Trophoblast cell (in vitro differentiated cells and primary cell): ENCODE results near the gene NDUFAF5.

Source experiments
- DNase-seq, 2 donors: peaks; one replicate each; pipeline ENCODE4 v3.0.0-alpha.2; 2016
- H2AFZ ChIP-seq: 2 replicates; pipeline ENCODE4 v1.6.1; 2013; ENCODE audit warnings: low read length, moderate library complexity, mild to moderate bottlenecking; ENCODE audit not compliant: insufficient read depth, poor library complexity
- H2AK5ac ChIP-seq: 2 replicates; pipeline ENCODE4 v1.6.1; 2013; ENCODE audit warnings: mild to moderate bottlenecking, low read length
- H2BK120ac ChIP-seq: 2 replicates; pipeline ENCODE4 v1.6.1; 2013; ENCODE audit warnings: low read length, mild to moderate bottlenecking, moderate library complexity; ENCODE audit not compliant: insufficient read depth, poor library complexity
- H2BK12ac ChIP-seq: 2 replicates; pipeline ENCODE4 v1.6.1; 2013; ENCODE audit warnings: mild to moderate bottlenecking, low read length, moderate library complexity
- H2BK5ac ChIP-seq: 2 replicates; pipeline ENCODE4 v1.6.1; 2013; ENCODE audit warnings: low read length, low read depth, moderate library complexity, mild to moderate bottlenecking; ENCODE audit not compliant: poor library complexity
- H3K14ac ChIP-seq: 2 replicates; pipeline ENCODE4 v1.6.1; 2013; ENCODE audit warnings: mild to moderate bottlenecking, low read length
- H3K18ac ChIP-seq: 2 replicates; pipeline ENCODE4 v1.6.1; 2013; ENCODE audit warnings: mild to moderate bottlenecking, low read length
- H3K23ac ChIP-seq: 2 replicates; pipeline ENCODE4 v1.6.1; 2013; ENCODE audit warnings: low read length
- H3K27ac ChIP-seq: 2 replicates; pipeline ENCODE4 v1.5.1; 2013; ENCODE audit warnings: low read depth, mild to moderate bottlenecking, inconsistent platforms, low read length, moderate library complexity
- H3K27me3 ChIP-seq: 2 replicates; pipeline ENCODE4 v1.6.1; 2013; ENCODE audit warnings: inconsistent platforms, mild to moderate bottlenecking, low read length, moderate library complexity; ENCODE audit not compliant: insufficient read depth
- H3K36me3 ChIP-seq, 2 experiments: 1 replicate in 1 of 2; 2 replicates in 1 of 2; pipeline ENCODE4 v1.6.1; 2013; ENCODE audit warnings: low read length in 2 of 2, mild to moderate bottlenecking in 2 of 2, moderate library complexity in 1 of 2; ENCODE audit not compliant: insufficient read depth in 2 of 2, control insufficient read depth in 1 of 2
- H3K4ac ChIP-seq: 2 replicates; pipeline ENCODE4 v1.6.1; 2013; ENCODE audit warnings: low read depth, mild to moderate bottlenecking, low read length, moderate library complexity
- H3K4me1 ChIP-seq, 2 experiments: 1 replicate in 1 of 2; 2 replicates in 1 of 2; pipeline ENCODE4 v1.6.1; 2013; ENCODE audit warnings: low read length in 2 of 2, mild to moderate bottlenecking in 2 of 2, moderate library complexity in 1 of 2; ENCODE audit not compliant: insufficient read depth in 2 of 2, control insufficient read depth in 1 of 2
- H3K4me2 ChIP-seq: 2 replicates; pipeline ENCODE4 v1.6.1; 2013; ENCODE audit warnings: inconsistent platforms, mild to moderate bottlenecking, low read length, moderate library complexity
- H3K4me3 ChIP-seq: 2 replicates; pipeline ENCODE4 v1.5.1; 2013; ENCODE audit warnings: mild to moderate bottlenecking, low read depth, low read length, inconsistent platforms
- H3K79me1 ChIP-seq: one replicate; pipeline ENCODE4 v1.6.1; 2013; ENCODE audit warnings: low read length
- H3K79me2 ChIP-seq: 2 replicates; pipeline ENCODE4 v1.6.1; 2013; ENCODE audit warnings: low read length, mild to moderate bottlenecking; ENCODE audit not compliant: control insufficient read depth, insufficient read depth, poor library complexity
- H3K9ac ChIP-seq: 2 replicates; pipeline ENCODE4 v1.6.1; 2013; ENCODE audit warnings: mild to moderate bottlenecking, low read length
- H3K9me3 ChIP-seq: 2 replicates; pipeline ENCODE4 v1.6.1; 2013; ENCODE audit warnings: low read depth, mild to moderate bottlenecking, control low read depth, inconsistent platforms, low read length; ENCODE audit not compliant: insufficient read depth
- H4K12ac ChIP-seq: 2 replicates; pipeline ENCODE4 v1.6.1; 2013; ENCODE audit warnings: low read depth, mild to moderate bottlenecking, low read length, moderate library complexity
- H4K8ac ChIP-seq: 2 replicates; pipeline ENCODE4 v1.6.1; 2013; ENCODE audit warnings: low read depth, mild to moderate bottlenecking, low read length, moderate library complexity
- H4K91ac ChIP-seq: one replicate; pipeline ENCODE4 v1.6.1; 2013; ENCODE audit warnings: low read depth, mild to moderate bottlenecking, low read length, moderate library complexity
- WGBS: extraction: QIAGEN DNeasy Blood & Tissue Kit; methylation state at CpG from one replicate; pipeline ENCODE4 v1.1.7; 2013; ENCODE audit warnings: missing lambda C conversion rate; ENCODE audit not compliant: insufficient read length, insufficient coverage; ENCODE audit errors: extremely low coverage; 5-methylcytosine and 5-hydroxymethylcytosine counted together

The NDUFAF5 gene

GRCh38 chr20:13870170-13870748 is 85.4 kb downstream of the NDUFAF5 start:
- Histone ChIP-seq H4K91ac (no peak overlapping the region), H3K4me2 (no peak overlapping the region), H2BK12ac (no peak overlapping the region), H3K14ac (no peak overlapping the region), H3K27ac (no peak overlapping the region), H4K8ac (no peak overlapping the region), H3K23ac (no peak overlapping the region), H3K18ac (no peak overlapping the region), H3K4ac (no peak overlapping the region), H3K4me1 (no peaks in the 10 kb centered on the region), H3K27me3 (no peaks in the 10 kb centered on the region), H2BK5ac (no peak overlapping the region), H2AK5ac (no peak overlapping the region), H2BK120ac (no peak overlapping the region), H3K9me3 (no peaks in the 10 kb centered on the region), H4K12ac (no peak overlapping the region), H3K9ac (no peak overlapping the region), H3K79me1 (no peaks in the 10 kb centered on the region), H3K79me2 (no peaks in the 10 kb centered on the region), H3K36me3 (no peaks in the 10 kb centered on the region), H2AFZ (no peak overlapping the region), H3K4me3 (no peak overlapping the region)
- DNase-seq = no peak
- WGBS = no CpG with 5 or more reads among the region's 4 CpGs
